Stromal cell of bone marrow (primary cell): Measurements from ENCODE around the gene ZNF740.
A peak's percentile ranks its signal among the peaks of the same experiment; 100 is the strongest.
"Not testable (repeated sequence)": the region's sequence is repeated elsewhere in the genome, so short reads cannot be mapped to it uniquely, and the experiment has no call there.

Experiments used
- DNase-seq: peaks from one replicate; pipeline ENCODE4 v3.0.0-alpha.2; 2012; ENCODE audit warnings: low read depth

Gene ZNF740

DNA sequence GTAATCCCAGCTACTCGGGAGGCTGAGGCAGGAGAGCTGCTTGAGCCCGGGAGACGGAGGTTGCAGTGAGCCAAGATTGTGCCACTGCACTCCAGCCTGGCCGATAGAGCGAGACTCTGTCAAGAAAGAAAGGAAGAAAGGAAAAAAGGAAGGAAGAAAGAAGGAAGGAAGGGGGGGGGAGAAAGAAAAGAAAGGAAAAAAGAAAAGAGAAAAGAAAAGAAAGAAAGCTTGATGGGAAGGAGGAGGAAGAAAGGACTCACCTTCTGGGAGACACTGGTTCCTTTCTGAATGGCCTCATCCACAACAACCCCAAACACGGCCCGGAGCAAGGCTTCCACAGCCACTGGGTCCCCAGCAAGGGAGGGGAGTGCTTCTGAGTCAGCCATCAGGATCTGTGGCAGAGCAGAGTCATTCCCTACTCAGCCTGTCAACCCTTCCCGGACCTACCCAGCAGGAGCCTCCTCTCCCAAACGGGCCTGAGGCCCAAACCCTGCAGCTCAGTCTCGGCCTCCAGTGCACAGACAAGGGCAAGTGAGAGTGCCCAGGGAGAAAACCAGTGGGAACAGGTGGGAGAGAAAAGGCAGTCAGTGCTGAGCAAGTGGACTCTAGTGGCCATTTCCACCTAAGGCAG, 7.3 kb upstream of the ZNF740 start:
- DNase-seq, result no peak

DNA sequence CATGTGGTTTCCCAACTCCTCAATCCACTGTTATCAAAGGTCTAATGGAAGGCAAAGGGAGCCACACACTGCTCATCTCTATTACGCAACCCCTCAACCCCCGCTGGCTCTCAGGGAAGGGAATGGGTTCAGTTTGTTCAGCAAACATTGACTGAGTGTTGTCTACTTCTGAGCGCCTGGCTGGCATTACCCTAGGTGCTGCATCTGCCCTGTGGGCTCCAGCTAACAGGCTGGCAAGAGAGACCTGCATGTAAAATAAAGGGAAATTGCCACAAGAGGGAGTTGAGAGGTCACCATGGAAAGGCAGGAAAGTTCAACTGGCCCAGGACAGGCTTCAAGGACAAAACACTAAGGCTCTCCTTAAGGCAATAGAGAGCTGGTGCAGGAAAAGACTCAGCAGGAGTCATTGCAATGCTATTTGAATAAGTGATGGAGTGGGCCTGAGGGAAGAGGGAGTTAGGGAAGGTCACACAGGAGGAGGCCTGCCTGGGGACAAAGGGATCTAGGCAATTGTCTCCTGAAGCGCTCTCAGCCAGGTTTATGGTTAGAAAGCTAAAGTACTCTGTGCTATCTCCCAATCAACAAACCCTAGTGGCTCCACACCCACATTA, 5.5 kb upstream of the ZNF740 start:
- no peak for DNase-seq

GRCh38 chr12:53176750-53177149, 3.8 kb upstream of the ZNF740 start:
- DNase-seq, result no peak

GRCh38 chr12:53177447-53177846, 3.1 kb upstream of the ZNF740 start:
- DNase-seq, result not testable (repeated sequence)

DNA sequence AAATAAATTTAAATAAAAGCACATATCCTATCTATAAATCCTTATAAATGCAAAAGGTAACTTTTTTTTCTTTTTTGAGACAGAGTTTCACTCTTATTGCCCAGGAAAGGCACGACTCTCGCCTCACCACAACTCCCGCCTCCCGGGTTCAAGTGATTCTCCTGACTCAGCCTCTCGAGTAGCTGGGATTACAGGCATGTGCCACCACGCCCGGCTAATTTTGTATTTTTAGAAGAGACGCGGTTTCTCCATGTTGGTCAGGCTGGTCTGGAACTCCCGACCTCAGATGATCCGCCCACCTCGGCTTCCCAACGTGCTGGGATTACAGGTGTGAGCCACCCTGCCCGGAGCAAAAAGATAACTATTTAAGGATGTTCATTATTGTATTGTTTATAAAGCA, 1.7 kb upstream of the ZNF740 start:
- DNase-seq, result not testable (repeated sequence)

DNA sequence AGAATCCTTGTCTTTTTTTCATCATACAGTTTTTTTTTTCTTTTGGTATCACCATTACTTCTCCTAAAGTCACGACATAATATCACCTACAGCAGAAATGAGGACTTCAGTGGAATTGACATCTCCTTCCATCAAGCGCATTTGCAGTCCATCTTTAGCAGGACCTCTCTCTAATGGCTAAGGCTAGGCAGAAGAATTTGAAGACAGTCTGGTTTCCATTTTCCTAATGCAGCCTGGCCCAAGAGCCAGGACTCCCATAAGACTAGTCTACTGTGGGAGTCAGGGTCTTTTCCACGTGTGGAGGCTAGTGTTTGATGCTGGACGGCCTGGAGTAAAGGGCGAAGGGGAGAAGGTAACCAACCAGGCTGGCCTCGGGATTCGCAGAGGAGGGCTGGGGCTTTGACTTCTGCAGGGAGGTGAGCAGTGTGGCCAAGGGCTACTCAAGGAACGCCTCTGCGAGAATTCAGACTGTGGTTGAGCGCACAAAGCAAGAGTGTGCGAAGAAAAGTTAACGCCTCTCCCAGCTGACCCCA, 769 bp upstream of the ZNF740 start:
- no peak for DNase-seq

DNA sequence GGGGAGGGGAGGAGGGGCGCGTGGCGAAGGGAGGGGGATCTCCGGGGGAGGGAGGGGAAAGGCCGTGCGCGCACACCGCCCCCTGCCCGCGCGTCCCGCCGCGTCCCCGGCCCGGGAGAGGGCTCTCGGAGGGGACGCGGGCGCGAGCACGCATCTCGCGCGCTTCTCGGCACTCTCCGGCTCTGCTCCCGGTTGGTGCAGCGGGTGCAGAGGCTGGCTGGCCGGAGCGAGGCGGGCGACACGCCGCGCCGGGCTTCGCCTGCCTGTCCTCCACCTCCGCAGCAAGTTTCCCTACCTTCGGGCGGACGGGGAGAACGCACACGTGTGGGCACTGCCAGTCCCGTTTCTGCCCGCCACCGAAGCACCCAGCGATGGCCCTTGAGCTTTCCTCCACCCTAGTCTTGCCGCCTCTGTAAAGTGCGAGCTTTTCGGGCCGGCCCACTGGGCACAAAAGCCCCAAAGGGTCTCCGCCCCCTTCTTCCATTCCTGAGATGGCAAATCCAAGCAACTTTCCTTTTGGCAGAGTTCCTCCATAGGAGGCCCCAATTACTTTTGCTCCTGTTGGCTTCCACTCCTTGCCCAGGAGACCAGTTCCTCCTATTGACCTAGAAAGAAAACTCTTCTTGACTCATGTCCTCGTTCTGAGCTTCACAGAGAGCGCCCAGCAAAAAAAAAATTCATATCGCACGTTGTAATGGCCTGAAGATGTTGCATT, 566 bp downstream of the ZNF740 start:
- no peak for DNase-seq

GRCh38 chr12:53181935-53182334, 1.4 kb downstream of the ZNF740 start:
- DNase-seq, result no peak

- no peak for DNase-seq
These were observed 2.4 kb downstream of the ZNF740 start for GRCh38 chr12:53182903-53183302.

- no peak for DNase-seq
These were observed 4.3 kb downstream of the ZNF740 start for GRCh38 chr12:53184828-53185227.

DNA sequence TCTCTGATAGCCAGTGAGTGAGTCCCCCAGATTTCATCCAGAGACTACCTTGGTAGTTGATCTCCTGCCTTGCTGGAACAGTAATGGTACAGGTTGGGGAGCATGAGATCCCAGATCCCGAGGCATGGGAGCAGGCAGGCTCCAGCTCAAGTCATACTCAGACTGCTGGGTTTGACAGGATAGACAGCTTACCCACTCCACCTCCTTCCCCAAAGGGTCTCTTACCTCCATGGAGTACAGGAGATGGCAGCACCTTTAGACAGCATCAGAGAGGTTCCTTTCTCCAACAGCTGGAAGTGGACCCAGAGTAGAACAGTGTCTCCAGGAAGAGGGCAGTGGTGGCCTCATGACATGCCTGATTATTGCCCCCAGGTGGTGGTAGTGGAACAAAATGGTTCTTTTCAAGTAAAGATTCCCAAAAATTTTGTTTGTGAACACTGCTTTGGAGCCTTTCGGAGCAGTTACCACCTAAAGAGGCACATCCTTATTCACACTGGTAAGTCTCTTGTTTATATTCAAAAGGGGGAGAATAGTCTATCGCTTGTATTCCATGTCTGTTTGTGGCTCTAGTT, 5.1 kb downstream of the ZNF740 start:
- no peak for DNase-seq

DNA sequence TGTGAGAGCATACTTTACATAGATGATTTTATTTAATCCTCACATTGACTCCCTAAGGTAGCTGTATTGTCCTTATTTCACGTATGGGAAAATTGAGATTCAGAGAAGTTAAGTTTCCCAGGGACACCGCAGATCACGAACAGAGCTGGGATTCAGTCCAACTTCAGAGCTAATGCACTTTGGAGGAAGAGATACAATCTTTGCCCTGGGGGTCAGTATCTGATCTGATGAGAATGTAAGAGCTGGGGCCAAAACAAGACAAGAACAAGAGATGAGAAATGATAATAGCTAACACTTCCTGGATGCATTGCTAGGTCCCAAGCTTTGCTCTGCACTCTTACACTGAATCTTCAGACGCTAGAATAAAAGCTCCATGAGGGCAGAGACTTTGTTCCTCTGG, 6.2 kb downstream of the ZNF740 start:
- no peak for DNase-seq

DNA sequence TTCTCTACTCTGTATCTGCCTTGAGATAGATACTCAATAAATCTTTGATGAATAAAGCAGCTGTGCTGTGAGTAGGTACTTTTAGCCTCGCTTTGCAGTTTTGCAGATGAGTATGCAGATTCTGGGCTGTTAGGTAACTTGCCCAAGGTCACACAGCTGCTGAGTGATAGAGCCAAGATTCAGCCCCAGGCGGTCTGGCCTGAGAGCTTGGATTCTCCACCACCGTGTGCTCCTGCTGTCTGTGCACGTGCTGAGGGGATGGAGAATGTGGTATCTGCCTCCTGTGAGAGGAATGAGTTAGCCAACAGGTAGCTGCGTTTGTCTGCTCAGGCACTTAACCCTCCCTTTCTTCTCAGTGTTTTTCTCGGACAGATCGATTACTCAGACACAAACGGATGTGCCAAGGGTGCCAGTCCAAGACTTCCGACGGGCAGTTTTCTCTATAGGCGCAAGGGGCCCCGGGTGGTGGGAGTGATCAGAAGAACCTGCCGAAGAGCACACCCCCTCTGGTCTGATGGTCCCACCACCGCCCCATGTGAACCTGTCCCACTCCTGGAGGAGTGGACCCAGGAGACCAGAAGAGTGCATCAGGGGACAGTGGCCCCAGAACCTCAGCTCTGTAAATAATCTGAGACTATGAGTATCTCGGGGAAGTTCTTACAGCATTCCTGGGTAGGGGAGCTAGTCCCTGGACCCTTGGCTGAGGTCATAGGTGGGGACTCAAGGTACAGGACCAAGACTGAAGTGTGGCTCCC, 6.8 kb downstream of the ZNF740 start:
- DNase-seq, result no peak

DNA sequence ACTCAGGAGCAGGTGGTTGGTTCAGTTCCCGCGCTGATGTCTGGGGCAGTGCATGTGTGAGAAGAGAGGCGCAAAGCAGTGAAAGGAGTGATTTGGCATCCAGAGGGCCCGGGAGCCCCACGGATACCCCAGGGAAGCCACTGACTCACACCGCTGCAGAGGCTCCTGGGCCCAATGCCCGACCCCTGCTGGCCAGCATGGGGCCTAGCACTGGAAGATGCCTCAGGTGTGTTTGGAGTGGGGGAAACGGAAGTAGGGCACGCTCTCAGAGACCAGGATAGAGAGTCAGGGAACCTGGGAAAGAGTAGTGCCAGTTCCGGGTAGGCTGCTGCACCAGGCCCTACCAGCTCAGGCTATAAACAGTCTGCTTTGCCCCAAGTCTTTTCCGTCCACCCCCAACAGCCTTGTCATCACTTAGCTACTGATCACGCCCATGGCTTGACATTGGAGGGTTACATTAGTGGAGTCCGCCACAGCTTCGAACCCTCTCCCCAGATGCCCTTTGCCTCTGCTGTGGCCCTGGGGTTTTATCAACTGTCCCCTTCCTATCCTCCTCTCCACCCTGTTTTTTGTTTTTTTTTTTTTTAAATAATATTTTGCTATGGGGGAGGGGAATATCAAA, 9.7 kb downstream of the ZNF740 start:
- DNase-seq, result peak; percentile 71

- DNase-seq, result no peak
These were observed 10.8 kb downstream of the ZNF740 start for GRCh38 chr12:53191096-53191884.

DNA sequence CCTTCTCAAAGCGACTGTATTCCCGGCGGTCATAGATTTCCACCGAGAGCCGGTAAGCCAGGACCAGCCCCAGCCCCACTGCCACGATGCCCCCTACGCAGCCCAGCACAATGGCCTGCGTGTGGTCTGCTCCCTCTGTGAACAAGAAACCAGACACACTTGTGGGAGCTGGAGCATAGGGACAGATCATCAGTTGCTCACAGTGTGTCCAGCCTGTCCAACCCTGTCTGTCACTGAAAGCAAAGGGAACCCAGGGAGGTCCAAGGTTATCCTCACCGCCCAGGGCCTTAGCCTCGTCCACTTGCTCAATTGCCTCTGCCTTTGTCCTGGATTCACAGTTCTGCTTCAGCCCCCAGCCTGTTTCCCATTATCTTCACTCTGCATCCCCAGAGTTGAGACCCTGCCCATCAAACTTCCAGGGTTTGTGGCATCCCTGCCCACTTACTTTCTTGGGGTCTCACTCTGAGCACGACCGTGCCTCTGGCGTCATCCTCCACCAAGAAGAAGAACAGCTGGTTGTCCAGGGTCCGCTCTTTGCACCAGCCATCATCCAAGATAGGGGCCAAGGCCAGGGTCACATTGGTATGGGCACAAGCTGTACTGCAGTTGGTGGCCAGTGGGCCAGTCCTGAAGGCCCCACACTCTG, 11.5 kb downstream of the ZNF740 start:
- DNase-seq, result no peak

- DNase-seq, result no peak
These were observed 12.1 kb downstream of the ZNF740 start for GRCh38 chr12:53192531-53193021.

GRCh38 chr12:53193040-53193439, 12.5 kb downstream of the ZNF740 start:
- no peak for DNase-seq

- no peak for DNase-seq
These were observed 13.6 kb downstream of the ZNF740 start for GRCh38 chr12:53193985-53194716.
